HG03066 (cell line): ENCODE data around the gene BMPR1B.

Experiments
- ATAC-seq: cut with Tn5 transposase; IDR thresholded peaks from one replicate; pipeline ENCODE4 v1.9.1; 2021; ENCODE audit warnings: low read depth; ENCODE audit not compliant: unreplicated experiment

BMPR1B gene

DNA sequence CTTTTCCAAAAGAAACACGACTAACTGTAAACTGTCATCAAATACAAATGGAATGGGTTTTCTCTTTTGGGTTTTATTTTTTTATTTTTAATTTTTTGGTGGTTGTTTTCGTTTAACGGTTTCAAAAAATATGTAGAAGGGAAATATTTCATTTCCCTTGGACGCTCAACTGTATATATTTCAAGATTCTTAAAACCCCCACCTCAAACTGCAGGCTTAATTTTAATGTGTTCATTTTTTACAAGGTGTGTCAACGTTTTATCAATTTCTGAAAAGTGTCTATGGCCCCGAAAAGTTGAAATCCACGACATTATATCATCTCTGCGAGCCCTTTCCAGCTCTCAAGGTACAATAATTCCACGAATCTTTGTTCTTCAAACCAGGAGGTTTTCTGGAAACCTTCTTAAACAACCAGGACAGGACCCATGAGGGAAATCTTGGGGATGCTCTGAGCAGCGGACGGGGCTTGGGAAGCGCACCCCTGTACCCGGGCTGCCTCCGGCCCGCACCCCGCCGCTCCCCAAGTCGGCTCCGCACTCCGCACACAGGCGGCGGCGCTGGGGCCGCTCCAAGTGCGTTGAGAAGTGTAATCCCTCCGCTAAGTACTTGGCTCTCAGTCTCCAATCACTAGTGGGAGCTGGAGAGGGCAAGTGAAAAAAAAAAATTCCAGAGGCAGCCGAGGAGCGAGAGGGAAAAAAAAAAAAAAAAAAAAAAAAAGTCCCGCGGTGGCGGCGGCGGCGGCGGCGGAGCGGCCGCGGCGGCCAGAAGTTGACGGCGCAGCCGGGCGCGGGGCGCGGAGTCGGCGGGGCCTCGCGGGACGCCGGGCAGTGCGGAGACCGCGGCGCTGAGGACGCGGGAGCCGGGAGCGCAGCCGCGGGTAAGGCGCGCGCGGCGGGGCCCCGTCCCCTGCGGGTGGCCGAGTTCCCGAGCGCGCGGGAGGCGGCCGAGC lies at the start of gene BMPR1B:
TSS of gene BMPR1B (plus strand) at position 764 of the 949 bp plus-strand sequence. CDS start 346,470 bp downstream, outside the sequence.
- ATAC-seq, result no peak

- ATAC-seq, result no peak
Measured at GRCh38 chr4:94711635-94712034, 46.1 kb upstream of the BMPR1B start.

- no peak for ATAC-seq
Measured at GRCh38 chr4:94714365-94715160, 43.2 kb upstream of the BMPR1B start.

DNA sequence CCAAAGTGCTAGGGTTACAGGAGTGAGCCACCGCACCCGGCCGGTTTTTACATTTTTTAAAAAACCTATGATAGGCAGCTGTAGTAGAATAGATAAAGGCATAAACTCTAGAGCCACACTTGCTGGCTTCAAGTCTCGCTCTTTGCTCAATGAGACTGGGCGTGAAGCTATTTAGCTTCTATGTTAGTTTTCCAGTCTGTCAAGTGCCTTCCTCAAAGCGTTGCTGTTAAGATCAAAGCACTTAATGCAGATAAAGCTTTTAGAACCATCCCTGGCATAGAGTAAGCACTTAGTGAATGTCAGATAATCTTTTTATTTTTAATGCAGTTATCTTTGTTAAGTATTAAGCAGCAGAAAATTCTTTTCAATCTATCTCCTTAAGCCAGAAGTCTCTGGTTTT lies 42.0 kb upstream of the BMPR1B start:
- no peak for ATAC-seq

- no peak for ATAC-seq
Measured at GRCh38 chr4:94721310-94721709, 36.4 kb upstream of the BMPR1B start.

DNA sequence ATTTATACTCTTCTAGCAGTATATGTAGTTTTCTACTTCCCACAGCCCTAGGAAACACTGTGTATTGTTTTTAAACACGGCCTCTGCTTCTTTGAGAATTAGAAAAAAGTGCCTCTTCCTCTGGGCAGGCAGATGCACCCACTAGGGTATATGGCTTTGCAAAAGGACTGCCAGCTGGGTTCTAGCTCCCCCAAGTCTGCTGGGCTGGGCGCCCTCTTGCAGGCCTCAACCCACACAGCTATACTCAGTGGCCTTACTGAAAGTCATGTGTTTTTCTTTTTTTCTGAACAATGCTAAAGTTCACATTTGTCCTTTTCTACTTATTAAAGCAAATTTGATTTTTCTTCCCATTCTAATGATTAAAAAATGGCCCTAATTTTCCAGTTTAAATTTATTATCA lies 35.5 kb upstream of the BMPR1B start:
- no peak for ATAC-seq

GRCh38 chr4:94722748-94723147 lies 35.0 kb upstream of the BMPR1B start:
- no peak for ATAC-seq

DNA sequence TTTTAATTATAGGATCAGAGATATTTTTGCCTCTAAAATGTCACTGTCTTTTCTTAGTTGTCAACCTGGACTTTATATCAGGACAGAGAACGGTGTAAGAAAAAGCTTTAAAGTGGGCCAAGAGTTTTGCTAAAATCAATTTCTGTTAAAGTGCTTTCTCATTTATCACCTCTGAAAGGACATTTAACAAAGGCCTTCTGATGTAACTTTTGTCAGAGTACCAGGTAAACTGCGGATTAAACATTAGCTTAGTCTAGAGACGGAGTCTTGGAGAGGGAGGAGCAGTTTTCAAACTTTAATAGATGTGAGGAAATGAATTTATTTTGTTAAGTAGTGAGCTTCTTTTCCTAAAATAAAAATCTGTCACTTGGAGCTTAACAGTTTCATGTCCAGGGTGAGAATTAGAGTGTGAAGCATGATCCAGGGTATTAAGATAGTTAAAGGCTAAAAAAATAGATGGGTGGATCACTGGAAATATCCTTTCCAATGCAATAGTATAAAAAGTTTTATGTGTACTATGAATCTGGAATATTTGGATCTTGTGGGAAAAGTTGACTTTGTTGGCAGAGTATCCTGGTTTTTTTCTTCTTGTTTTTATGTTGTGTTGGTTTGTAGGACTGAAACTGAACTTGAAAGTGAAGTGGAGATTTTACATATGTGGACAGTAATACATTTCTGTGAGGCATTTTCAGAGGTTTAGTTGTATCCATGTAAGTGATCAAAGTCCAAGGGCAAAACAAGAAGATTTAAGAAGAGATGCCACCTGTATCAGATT lies 33.6 kb upstream of the BMPR1B start:
- no peak for ATAC-seq

DNA sequence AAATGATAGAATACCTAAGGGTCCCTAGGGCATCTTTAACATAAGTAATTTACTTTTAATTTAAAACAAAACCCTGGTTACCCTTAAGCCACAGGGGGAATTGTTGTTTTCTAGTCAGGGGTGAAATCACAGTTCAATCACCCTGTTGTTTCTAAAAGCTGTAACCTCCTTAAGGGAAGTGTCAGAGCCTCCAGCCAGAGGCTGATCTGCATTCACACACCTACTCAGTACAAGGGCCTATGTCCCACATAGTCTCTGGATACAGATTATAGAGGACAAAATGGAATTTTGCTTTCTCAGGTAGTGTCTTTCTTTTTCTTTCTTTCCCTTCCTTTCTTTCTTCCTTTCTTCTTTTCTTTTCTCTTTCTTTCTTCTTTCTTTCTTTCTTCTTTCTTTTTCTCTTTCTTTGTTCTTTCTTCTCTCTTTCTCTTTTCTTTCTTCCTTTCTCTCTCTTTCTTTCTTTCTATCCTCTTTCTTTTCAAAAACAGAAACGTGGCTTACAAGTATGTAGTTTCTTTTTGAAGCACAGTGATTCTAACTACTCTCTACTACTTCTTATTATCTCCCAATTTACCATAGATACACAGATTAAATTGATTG lies 31.1 kb upstream of the BMPR1B start:
- no peak for ATAC-seq

- no peak for ATAC-seq
Measured at GRCh38 chr4:94728056-94728766, 29.5 kb upstream of the BMPR1B start.

DNA sequence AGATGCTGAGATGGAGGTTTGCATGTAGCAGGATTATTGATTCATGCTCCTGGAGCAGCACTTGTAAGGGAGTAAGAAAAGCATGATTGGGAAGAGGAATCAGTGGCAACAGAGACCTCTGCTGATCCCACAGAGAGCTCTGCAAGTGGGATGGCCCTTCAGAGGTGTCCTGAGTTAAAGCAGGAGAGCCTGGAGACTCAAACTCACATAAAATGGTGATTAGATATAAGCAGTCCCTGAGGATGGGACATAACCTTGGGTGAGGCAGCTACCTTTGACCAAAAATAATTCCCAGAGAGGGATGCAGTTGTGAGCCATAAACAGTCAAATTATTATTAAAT lies 25.4 kb upstream of the BMPR1B start:
- ATAC-seq, result no peak

- no peak for ATAC-seq
Measured at GRCh38 chr4:94739741-94740140, 18.0 kb upstream of the BMPR1B start.

GRCh38 chr4:94741304-94741703 lies 16.5 kb upstream of the BMPR1B start:
- ATAC-seq, result no peak

DNA sequence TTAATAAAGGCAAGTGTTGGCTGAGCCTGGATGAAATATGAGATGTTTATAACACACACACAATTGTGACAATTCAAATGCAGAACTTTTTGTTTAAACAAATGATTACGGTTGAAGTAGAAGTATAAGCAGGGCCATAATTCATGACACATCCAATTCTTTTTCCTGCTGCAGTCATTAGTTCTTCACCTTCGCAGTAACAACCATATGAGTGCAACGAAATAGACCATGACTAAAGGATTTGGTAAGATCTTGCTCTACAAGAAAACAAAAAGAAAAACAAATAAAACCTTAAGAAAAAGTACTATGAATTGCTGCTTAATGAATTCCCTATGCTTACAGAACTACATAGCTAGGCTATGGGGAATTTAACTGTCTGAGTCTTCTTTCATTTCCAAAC lies 13.9 kb upstream of the BMPR1B start:
- ATAC-seq, result no peak

- ATAC-seq, result no peak
Measured at GRCh38 chr4:94744850-94745249, 12.9 kb upstream of the BMPR1B start.

DNA sequence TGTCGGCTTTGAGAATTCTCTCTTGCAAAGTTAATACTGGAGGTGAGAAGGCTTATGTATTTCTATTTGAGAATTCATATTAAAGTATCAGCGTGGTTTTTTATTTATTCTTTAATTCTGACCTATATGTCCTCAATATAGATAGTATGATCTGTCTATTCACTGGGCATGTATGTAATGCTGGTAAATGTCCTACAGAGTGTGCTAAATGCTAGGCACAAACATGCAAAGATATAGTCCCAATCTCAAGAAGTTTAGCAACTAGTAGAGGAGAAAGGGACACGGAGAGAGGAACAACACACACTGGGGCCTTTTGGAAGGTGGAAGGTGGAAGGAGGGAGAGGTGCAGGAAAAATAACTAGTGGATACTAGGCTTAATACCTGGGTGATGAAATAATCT lies 11.0 kb upstream of the BMPR1B start:
- ATAC-seq, result no peak

DNA sequence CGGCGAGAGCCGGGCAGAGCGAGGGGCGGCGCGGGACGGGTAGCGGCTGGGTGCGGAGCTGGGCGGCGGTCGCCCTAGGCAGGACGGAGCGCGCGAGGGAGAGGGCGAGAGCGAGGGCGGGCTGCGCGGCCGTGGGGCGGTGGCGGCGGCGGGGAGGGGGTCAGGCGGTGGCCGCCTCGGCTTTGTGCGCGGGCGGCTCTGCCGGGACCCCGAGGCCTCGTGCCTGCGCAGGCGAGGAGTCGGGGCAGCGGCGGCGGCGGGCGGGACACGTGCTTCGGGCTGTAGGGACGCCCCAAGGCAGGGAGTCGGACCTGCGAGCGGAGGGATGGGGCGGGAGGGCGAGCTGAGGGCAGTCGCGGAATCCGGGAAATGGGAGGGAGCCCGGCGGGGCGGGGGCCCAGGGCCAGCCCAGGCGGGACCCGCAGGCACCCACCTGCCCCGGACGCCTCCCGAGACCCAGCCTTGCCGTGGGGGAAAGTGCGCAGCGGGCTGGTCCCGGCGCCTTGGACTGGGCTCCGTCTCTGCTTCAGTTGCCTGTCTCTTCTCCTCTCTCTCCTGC lies 465 bp downstream of the BMPR1B start:
- ATAC-seq, result no peak

GRCh38 chr4:94758700-94759399 lies 1.1 kb downstream of the BMPR1B start:
- ATAC-seq, result no peak

GRCh38 chr4:94759767-94760211 lies 2.0 kb downstream of the BMPR1B start:
- ATAC-seq, result no peak
